A673 (cell line): ENCODE results near the gene CRYBA2.

ENCODE experiments used
- EZH2 ChIP-seq: fragments of 200-600 bp; sonication (generic); IDR thresholded peaks from 2 replicates; pipeline ENCODE4 v1.6.1; 2017; ENCODE audit warnings: borderline replicate concordance, low read depth, mild to moderate bottlenecking, mixed read lengths, antibody characterized with exemption, low read length; ENCODE audit not compliant: poor library complexity, severe bottlenecking
- TF ChIP-seq, protein P1 (sequence below): fragments of 300-800, 200-600 bp; sonication (generic); conservative IDR thresholded peaks from 2 replicates; pipeline ENCODE4 v1.5.1; 2017; ENCODE audit warnings: low read depth, mild to moderate bottlenecking, antibody characterized with exemption, low read length, moderate library complexity, mixed read lengths

GRCh38 chr2:218957671-218958070 lies 35.6 kb downstream of the CRYBA2 start:
- TF ChIP-seq, protein P1, sequence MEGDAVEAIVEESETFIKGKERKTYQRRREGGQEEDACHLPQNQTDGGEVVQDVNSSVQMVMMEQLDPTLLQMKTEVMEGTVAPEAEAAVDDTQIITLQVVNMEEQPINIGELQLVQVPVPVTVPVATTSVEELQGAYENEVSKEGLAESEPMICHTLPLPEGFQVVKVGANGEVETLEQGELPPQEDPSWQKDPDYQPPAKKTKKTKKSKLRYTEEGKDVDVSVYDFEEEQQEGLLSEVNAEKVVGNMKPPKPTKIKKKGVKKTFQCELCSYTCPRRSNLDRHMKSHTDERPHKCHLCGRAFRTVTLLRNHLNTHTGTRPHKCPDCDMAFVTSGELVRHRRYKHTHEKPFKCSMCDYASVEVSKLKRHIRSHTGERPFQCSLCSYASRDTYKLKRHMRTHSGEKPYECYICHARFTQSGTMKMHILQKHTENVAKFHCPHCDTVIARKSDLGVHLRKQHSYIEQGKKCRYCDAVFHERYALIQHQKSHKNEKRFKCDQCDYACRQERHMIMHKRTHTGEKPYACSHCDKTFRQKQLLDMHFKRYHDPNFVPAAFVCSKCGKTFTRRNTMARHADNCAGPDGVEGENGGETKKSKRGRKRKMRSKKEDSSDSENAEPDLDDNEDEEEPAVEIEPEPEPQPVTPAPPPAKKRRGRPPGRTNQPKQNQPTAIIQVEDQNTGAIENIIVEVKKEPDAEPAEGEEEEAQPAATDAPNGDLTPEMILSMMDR: no peak
- TF ChIP-seq EZH2: no peak
